Measurements from ENCODE around the gene TCERG1.

The TCERG1 gene

GRCh38 chr5:146451411-146451810, 4.3 kb downstream of the TCERG1 start:
- no peak for DNase-seq (ENCODE audit: low read depth in 2 of 3, low spot score in 2 of 3)

DNA sequence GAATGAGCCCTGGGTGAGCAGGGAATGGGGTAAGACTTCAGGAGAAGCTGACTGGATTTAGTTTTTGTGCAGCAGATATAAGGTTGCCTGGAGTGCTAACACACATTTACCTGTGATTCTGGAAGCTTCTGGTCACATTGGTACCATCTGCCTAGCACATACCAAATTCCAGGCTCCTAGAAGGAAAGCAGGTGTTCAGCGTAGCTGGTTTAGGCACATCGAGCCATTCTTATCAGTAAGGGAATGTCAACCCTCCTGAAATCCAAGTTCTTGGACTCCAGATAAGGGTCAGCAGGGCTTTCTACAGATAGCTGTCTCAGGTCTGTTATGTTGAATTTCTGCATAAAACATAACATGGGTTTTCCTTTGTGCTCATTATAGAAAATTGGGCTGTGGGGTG, 10.3 kb downstream of the TCERG1 start:
- DNase-seq (ENCODE audit: low read depth in 2 of 3, low spot score in 2 of 3): no peak

DNA sequence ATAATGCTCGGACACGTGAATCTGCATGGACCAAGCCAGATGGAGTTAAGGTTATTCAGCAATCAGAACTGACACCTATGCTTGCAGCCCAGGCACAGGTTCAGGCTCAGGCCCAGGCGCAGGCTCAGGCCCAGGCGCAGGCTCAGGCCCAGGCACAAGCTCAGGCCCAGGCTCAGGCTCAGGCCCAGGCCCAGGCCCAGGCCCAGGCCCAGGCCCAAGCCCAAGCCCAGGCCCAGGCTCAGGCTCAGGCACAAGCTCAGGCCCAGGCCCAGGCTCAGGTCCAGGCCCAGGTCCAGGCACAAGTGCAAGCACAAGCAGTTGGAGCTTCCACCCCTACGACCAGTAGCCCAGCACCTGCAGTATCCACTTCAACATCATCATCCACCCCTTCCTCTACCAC, 11.8 kb downstream of the TCERG1 start:
- DNase-seq (ENCODE audit: low read depth in 2 of 3, low spot score in 2 of 3): no peak

DNA sequence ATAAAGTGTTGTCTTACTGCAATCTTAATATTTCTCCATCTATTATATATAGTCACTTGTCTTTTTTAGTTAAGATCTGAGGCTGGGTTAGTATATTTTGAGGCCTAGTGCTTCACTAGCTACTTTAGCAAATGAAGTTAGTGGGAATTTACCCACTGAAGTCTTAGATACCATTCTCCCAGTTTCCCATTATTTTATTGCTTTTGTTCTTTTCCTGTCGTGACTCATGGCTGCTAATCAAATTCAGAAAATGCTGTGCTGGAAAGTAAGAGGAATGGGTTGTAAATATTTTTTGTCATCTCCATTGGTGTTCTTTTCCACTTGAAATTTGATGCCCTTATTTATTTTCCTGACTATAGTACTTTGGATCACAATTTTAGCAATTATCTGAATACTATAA, 14.2 kb downstream of the TCERG1 start:
- no peak for DNase-seq (ENCODE audit: low read depth in 2 of 3, low spot score in 2 of 3)

DNA sequence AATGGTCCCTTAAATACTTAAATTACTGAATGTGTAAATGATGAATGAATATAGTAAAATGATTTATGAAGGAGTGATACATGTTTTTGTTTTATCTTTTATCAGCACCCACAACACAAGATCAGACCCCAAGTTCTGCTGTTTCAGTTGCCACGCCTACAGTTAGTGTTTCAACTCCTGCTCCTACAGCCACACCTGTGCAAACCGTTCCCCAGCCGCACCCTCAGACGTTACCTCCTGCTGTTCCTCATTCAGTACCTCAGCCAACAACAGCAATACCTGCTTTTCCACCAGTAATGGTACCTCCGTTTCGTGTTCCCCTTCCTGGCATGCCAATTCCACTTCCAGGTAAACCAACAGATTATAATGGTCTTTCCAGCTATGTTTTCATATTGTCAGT, 16.3 kb downstream of the TCERG1 start:
- DNase-seq (ENCODE audit: low read depth in 2 of 3, low spot score in 2 of 3): no peak

- no peak for DNase-seq (ENCODE audit: low read depth in 2 of 3, low spot score in 2 of 3)
These were observed 19.6 kb downstream of the TCERG1 start for GRCh38 chr5:146466521-146467349.

GRCh38 chr5:146467760-146468159, 20.6 kb downstream of the TCERG1 start:
- no peak for DNase-seq (ENCODE audit: low read depth in 2 of 3, low spot score in 2 of 3)

DNA sequence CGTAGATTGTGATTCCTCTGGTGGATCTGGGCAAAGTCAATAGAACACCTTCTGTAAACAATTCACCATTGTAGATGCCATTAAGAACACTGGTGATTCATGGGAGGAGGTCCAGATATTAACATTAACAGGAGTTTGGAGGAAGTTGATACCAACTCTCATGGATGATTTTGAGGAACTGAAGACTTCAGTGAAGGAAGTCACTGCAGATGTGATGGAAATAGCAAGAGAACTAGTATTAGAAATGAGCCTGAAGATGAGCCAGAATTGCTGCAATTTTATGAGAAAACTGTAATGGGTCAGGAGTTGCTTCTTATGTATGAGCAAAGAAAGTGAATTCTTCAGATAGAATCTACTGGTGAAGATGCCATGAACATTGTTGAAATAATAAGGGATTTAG, 26.9 kb downstream of the TCERG1 start:
- no peak for DNase-seq (ENCODE audit: low read depth in 2 of 3, low spot score in 2 of 3)

DNA sequence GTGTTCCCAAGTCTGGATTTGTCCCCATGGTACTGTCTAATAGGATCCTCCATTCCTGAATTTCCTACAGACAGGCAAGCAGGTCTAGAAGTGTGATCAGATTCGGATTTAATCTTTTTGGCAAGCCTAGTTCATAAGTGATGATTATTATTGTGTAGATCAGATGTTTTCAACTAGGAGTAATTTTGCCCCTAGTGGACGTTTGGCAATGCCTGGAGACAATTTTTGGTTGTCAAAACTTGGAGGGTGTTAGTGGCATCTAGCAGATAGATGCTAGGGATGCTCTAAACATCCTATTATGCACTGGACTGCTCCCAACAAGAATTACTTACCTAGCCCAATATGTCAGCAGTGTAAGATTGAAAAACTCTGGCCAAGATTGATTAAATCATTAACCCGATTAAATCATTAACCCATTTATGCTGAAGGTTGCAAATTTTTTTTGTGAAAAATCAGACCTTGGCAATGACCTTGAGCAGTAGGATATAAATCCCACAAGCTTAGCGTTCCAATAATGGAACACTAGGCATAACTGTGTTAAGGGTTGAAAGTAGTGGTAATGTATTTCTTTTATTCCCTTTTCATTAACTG, 28.2 kb downstream of the TCERG1 start:
- no peak for DNase-seq (ENCODE audit: low read depth in 2 of 3, low spot score in 2 of 3)

GRCh38 chr5:146475906-146476305, 28.8 kb downstream of the TCERG1 start:
- DNase-seq (ENCODE audit: low read depth in 2 of 3, low spot score in 2 of 3): no peak

GRCh38 chr5:146482775-146483174, 35.6 kb downstream of the TCERG1 start:
- no peak for DNase-seq (ENCODE audit: low read depth in 2 of 3, low spot score in 2 of 3)

GRCh38 chr5:146484714-146485391, 37.7 kb downstream of the TCERG1 start:
- DNase-seq (ENCODE audit: low read depth in 2 of 3, low spot score in 2 of 3): no peak

DNA sequence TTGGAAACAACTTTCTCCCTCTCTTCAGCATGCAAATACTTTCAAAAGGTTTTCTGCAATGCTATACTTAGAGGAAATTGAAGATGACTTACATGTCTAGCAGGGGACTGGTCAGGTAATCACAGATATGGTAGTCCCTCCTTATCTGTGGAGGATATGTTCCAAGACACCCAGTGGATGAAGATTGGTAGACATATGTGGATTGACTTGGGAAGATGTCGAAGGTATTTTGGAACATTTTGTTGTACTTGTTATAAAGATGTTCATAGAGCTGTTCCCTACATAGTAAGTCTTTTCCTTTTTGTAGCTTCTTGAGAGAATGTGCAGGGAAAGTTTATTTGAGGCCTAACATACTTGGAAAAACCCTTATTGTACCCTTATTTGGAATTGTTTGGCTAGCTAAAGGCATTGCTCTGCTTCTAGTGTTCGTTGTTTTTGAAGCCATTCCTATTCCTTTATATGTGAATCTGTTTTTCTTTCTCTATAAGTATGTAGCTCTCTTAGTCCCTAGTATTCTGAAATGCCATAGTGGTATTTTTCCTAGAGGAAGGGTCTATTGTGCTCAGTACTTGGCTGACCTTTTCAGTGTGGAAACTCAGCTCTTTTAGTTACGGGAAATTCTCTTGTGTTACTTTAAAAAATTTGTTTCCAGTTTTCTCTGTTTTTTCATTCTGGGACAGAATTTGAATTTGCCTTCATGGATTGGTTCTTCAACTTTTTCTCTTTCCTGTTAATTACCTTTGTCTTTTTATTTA, 43.1 kb downstream of the TCERG1 start:
- no peak for DNase-seq (ENCODE audit: low read depth in 2 of 3, low spot score in 2 of 3)

DNA sequence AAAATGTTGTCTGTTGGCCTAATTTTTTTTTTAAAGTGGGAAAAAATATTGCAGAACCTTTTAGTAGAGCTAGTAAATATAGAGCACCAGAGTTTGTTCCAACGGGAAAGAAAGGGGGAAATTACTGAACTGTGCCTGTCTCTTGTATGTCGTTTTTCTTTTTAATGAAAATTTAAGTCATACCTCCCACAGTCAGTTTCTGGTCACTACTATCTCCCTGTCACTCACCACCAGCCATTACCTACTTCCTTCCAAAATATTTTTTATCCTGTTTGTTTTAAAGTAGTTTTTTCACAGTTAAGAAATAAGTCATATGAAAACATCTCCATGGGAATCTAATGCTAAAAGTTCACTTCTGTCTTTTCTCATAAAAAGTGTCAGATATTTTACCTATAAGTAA, 47.5 kb downstream of the TCERG1 start:
- no peak for DNase-seq (ENCODE audit: low read depth in 2 of 3, low spot score in 2 of 3)

- no peak for DNase-seq (ENCODE audit: low read depth in 2 of 3, low spot score in 2 of 3)
These were observed 52.5 kb downstream of the TCERG1 start for GRCh38 chr5:146499680-146500079.

DNA sequence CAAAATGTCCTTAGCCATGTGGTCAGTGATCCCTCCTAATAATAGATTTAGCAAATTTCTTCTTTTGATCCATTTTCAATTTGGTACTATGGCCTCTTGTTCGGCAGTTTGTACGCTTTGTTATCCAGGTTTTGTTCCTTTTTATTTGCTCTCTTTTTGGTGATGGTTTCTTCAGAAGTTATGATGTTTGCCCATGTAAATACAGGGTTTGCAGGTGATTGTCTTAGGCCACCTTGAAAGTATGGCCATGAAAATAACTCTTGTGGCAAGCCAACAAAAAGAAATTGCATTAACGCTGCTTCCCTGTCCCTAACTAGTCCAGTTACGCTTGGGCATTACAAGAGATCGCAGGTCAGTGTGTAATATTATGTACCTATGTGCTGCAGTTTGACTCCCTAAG, 60.3 kb downstream of the TCERG1 start:
- DNase-seq (ENCODE audit: low read depth in 2 of 3, low spot score in 2 of 3): no peak

GRCh38 chr5:146510559-146511125, 63.5 kb downstream of the TCERG1 start:
- no peak for DNase-seq (ENCODE audit: low read depth in 2 of 3, low spot score in 2 of 3)

- DNase-seq (ENCODE audit: low read depth in 2 of 3, low spot score in 2 of 3): no peak
These were observed 66.3 kb downstream of the TCERG1 start for GRCh38 chr5:146513462-146513861.

- DNase-seq (ENCODE audit: low read depth in 2 of 3, low spot score in 2 of 3): no peak
These were observed 67.4 kb downstream of the TCERG1 start for GRCh38 chr5:146514575-146514974.

DNA sequence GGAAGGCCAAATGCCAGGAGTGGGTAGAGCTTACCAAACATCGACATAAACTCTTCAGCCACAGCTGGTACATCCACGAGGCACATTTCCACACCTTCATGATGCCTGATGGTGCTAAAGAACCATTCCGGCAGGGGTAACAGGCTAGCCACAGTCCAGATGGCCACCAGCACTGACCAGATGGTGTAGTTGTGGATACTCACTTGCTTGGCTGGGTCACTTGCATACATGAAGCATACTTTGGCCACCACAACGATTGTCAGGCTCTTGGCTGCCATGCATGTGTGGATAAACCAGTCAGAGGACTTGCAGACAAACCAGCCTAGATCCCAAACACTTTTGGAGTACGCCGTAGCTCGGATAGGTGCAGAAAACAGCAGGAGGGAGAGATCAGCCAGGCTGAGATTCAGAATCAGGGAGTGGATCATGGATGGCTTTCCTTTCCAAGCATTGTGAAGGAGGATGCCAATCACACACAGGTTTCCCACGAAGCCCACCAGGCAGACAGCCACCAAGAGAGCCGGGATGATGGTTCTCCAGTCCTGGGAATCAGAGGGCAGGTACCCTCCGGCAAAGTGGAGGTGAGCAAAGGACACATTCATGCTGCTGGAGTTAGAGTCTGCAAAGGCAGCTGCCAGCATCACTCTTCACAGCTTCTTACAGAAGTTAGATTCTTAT, 68.5 kb downstream of the TCERG1 start:
- DNase-seq (ENCODE audit: low read depth in 2 of 3, low spot score in 2 of 3): no peak

DNA sequence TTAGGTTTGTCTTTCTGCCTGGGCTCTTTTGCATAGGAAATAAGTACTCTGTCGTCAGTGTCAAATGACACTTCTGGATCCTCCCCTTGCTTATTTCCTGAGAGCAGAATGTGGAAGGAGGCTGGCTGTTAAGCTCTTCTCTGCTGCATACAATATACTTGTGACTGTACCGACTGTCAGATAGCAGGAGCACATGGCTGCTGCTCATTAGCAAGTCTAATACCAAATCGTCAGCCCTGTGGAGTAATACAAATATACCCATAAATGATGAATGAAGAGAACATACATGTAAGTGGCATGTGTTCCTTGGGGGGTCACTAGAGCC, 69.0 kb downstream of the TCERG1 start, which contains the start of gene GPR151:
Gene GPR151 (minus strand): TSS at position 40 of the 325 bp plus-strand sequence. CDS start 77 bp downstream, outside the sequence.
- no peak for DNase-seq (ENCODE audit: low read depth in 2 of 3, low spot score in 2 of 3)

Data from activated CD8-positive, alpha-beta memory T cell treated with anti-CD3 and anti-CD28 coated beads for 48 hours (primary cell).